Activated T-cell treated with anti-CD3 and anti-CD28 coated beads for 1 hour (primary cell): ENCODE data around the gene FAM124A.
"Not testable (repeated sequence)": the region's sequence is repeated elsewhere in the genome, so short reads cannot be mapped to it uniquely, and the experiment has no call there.

Experiments
- DNase-seq: peaks from one replicate; pipeline ENCODE4 v3.0.0-alpha.2; 2020; ENCODE audit warnings: low read depth

Gene FAM124A

DNA sequence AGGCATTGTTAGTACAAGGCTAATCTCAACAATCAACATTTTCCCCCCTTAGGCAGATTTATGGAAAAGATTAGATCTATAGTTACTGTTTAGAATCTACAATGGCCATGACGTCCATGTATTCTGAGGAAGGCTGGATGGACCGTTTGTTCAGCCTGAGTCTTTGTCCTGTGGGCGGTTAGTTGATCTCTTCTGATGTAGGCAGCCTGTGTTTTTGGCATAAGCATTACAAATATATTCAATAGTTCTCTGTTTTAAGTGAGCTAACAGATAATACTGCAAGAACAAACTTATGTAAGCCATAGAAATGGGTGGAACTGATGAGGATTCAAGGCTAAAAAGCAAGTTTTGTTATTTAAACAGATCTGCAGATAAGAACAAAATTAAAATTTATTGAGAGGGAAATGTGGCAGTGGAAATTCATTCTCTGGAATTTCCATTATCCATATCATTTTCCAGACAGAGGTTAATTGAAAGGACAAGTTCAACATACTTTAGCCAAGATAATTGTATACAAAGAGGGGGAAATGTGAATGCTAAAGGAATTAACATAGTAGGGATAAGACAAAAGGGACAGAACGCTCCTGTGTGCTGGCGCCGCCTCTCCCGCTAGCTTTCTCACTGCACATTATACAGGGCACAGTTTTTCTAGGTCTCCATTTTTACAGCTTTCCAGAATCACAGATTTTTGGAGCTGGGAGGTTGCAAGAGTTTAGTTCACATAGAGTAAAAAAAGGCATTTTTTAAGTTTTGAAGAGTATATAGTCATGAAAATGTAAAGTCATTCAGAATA lies 48.6 kb downstream of the FAM124A start:
- no peak for DNase-seq

- DNase-seq = no peak
These were observed 49.4 kb downstream of the FAM124A start for GRCh38 chr13:51271528-51272085.

DNA sequence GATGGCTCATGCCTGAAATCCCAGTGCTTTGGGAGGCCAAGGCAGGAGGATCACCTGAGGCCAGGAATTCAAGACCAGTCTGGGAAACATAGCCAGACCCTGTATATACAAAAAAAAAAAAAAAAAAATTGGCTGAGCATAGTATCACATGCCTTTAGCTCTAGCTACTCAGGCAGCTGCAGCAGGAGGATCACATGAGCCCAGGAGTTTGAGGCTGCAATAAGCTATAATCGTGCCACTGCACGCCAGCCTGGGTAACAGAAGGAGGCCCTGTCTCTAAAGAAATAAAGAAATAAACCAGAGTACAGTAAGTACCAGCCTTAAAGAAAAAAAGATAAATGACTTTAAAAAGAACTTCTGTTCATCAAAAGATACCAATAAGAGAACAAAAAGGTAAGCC lies 52.9 kb downstream of the FAM124A start:
- no peak for DNase-seq

DNA sequence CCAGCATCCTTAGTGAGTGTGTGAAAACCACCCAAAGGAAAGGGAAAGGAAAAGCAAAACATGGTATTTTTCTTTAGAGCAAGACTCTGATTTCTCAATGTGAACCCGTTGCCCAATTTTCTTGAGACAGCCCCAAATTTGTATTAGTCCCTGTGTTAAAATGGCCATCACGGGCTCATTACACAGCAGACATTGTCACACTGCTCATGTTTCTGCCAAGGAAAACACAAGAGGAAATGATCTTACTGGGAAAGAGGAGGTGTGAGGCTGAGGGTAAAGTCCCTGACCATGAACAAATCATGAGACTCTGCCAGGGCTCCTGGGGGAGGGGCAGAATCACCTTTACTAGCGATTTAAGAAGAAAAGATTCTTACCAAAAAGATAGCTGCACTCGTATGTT lies 54.4 kb downstream of the FAM124A start:
- no peak for DNase-seq

DNA sequence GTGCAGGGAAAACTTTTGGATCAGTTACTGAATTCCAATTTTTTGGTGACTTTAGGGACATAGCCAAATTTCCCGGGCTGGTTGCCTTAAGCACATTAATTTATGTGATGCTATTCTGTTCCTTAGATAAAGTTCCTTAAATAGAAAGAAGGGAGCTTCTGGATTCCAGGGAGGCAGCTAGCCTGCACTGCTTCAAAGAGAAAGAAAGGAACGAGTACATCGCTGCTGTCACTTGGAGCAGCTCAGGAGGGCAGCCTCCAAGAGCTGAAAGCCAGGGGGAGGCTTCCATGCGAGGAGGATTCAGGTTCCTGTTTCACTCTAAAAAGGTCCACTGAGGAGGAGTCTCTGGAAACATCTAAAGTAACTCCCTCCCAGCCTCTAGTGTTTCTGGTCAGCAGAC lies 55.7 kb downstream of the FAM124A start:
- no peak for DNase-seq

DNA sequence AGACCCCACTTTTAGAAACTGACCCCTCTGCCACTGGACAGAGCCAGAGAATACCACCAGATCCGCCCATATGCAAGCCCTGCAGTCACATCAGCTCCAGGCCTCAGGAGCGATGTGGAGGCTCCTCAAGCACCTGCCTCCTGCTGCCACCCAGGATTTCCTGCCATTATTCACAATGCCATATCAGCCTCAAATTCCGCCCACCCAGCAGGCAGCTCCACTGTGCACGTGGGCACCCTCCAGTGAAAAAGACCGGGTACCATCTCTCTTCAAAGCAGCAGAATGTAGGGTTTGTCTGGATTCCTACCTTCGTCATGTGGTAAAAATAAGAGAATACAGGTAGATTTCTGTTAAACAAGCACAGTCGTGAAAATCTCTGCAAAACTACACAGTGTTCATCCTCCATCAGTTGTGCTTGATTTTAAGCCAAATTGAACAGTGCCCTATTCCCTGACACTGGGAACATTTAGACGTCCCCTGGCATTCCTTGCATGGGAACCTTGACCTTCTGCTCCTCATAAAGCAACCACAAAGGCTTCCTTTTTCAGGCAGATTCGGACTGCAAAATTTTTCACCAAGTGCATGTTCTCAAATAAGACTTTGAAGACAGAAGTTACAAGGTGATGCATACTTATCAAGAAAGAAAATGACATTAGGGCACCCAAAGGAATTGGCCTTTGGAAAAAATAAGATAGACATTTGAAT lies 56.4 kb downstream of the FAM124A start:
- no peak for DNase-seq

DNA sequence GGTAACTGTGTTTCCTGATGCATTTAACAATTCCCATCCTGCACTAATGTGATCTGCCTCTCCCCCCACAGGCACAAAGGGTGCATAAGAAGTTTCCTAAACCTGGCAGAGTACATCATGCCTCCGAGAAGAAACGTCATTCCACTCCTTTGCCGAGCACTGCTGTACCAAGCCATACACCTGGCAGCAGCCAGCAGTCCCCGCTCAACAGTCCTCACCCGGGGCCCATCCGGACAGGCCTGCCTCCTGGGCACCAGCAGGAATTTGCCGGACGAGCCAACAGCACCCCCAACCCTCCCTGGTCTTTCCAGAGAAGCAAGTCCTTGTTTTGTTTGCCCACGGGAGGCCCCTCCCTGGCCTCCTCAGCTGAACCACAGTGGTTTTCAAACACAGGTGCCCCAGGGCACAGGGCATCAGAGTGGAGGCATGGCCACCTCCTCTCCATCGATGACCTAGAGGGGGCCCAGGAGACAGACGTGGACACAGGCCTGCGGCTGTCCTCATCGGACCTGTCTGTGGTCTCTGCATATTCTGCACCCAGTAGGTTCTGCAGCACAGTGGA lies 58.3 kb downstream of the FAM124A start:
- no peak for DNase-seq

DNA sequence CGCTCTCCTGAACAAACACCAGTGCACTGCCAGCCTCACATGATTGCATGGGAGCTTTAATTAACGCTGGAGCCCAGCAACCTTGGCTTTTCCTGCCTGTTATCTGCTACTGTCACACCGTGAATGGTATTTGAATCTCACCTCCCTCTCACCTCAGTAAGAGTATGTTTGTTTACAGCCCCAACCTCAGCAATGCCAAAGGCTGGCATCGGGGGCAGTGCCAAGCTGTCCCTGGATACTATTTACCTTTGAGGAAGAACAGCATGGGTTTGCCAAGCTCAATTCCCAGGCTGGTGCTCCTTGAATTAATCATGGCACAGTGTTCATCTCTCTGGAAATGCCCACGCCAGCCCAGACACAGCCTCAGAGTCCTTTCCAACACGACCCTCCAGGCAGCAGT lies 60.1 kb downstream of the FAM124A start:
- no peak for DNase-seq

DNA sequence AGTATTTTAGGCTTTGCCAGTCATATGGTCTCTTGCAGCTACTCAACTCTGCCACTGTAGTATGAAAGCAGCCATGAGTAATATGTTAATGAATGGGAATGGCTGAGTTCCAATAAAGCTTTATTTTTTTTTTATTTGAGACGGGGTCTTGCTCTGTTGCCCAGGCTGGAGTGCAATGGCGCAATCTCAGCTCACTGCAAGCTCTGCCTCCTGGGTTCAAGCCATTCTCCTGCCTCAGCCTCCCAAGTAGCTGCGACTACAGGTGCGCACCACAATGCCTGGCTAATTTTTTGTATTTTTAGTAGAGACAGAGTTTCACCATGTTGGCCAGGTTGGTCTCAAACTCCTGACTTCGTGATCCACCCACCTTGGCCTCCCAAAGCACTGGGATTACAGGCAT lies 60.7 kb downstream of the FAM124A start:
- DNase-seq = not testable (repeated sequence)

- DNase-seq = no peak
These were observed 61.2 kb downstream of the FAM124A start for GRCh38 chr13:51283371-51283770.

GRCh38 chr13:51284339-51284738 lies 62.1 kb downstream of the FAM124A start:
- no peak for DNase-seq

GRCh38 chr13:51286135-51287002 lies 64.2 kb downstream of the FAM124A start:
- peak; percentile 56 for DNase-seq

- no peak for DNase-seq
These were observed 65.6 kb downstream of the FAM124A start for GRCh38 chr13:51287758-51288157.

- not testable (repeated sequence) for DNase-seq
These were observed 66.1 kb downstream of the FAM124A start for GRCh38 chr13:51288254-51288653.

GRCh38 chr13:51291341-51291740 lies 69.1 kb downstream of the FAM124A start:
- DNase-seq = no peak

GRCh38 chr13:51292000-51292565 lies 69.9 kb downstream of the FAM124A start:
- DNase-seq = no peak

- DNase-seq = no peak
These were observed 75.4 kb downstream of the FAM124A start for GRCh38 chr13:51297556-51297955.

- no peak for DNase-seq
These were observed 76.6 kb downstream of the FAM124A start for GRCh38 chr13:51298812-51299211.

- DNase-seq = no peak
These were observed 80.9 kb downstream of the FAM124A start for GRCh38 chr13:51303063-51303552.

- DNase-seq = no peak
These were observed 81.7 kb downstream of the FAM124A start for GRCh38 chr13:51303882-51304281.

DNA sequence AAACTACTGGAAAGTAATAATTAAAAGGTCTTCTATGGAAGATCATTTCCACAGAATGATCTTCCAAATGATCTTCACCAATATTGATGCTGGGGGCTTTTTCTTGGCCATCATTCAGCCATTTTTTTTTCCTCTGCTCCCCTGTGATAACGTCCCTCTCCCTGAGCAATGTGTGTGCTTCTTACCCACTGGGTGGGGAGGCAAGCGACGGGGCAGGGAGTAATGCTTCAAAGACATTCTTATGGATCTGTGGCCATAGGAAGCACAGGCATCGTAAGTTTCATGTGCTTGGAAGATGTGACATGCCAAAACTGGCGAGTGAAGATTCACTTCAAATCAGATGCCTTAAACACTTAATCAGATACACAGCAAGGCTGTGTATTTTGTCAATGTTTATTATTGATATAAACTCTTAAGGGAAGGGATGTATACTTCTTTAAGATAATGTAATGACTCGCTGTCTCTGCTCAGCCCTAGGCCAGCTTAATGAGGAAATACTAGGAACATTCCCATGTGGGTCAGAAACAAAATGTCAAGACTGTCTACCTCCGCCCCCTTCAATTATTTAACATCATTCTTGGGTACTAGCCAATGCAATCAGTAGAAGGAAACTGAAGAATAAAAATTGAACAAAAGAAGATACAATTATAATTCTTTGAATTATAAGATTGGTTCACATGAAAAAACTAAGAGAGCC lies 83.2 kb downstream of the FAM124A start:
- DNase-seq = no peak
